Measurements from ENCODE around the gene ARID1B.

- TF ChIP-seq, protein P1, sequence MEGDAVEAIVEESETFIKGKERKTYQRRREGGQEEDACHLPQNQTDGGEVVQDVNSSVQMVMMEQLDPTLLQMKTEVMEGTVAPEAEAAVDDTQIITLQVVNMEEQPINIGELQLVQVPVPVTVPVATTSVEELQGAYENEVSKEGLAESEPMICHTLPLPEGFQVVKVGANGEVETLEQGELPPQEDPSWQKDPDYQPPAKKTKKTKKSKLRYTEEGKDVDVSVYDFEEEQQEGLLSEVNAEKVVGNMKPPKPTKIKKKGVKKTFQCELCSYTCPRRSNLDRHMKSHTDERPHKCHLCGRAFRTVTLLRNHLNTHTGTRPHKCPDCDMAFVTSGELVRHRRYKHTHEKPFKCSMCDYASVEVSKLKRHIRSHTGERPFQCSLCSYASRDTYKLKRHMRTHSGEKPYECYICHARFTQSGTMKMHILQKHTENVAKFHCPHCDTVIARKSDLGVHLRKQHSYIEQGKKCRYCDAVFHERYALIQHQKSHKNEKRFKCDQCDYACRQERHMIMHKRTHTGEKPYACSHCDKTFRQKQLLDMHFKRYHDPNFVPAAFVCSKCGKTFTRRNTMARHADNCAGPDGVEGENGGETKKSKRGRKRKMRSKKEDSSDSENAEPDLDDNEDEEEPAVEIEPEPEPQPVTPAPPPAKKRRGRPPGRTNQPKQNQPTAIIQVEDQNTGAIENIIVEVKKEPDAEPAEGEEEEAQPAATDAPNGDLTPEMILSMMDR (IDR thresholded peaks at IDR 0.05): no peak
- TF ChIP-seq POLR2AphosphoS5 (IDR thresholded peaks at IDR 0.05): no peak
These were observed 110.6 kb downstream of the ARID1B start for GRCh38 chr6:156887623-156888269.
